AG10803 (cell line): ENCODE results near the gene EIF3A.

Experiments
- DNase-seq: peaks from one replicate; pipeline ENCODE4 v3.0.0; 2010; ENCODE audit warnings: low read depth
- H3K4me3 ChIP-seq: 2 replicates; pipeline ENCODE4 v1.5.1; 2011; ENCODE audit warnings: mild to moderate bottlenecking, low read length, control low read depth
- TF ChIP-seq, protein P1 (sequence below): conservative IDR thresholded peaks from 2 replicates; pipeline ENCODE4 v1.5.1; 2011; ENCODE audit warnings: mild to moderate bottlenecking, low read length, control low read depth, inconsistent platforms

The EIF3A gene

DNA sequence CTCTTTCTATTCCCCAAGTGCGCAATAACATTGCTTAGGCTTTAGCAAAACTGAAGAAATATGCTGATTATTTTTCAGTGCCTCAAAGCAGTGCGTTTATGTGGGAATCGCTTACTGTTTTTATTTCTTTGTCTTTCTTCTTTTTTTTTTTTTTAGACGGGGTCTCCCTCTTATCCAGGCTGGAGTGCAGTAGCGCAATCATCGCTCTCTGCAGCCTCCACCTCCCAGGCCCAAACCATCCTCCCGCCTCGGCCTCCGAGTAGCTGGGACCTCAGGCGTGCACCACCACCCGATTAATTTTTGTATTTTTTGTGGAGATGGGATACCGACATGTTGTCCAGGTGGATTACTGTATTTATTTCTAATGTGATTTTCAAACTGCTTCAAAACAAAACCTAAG, 24.5 kb upstream of the EIF3A start:
- no peak for DNase-seq
- peak overlapping the region; percentile 83 for H3K4me3 ChIP-seq
- TF ChIP-seq, protein P1, sequence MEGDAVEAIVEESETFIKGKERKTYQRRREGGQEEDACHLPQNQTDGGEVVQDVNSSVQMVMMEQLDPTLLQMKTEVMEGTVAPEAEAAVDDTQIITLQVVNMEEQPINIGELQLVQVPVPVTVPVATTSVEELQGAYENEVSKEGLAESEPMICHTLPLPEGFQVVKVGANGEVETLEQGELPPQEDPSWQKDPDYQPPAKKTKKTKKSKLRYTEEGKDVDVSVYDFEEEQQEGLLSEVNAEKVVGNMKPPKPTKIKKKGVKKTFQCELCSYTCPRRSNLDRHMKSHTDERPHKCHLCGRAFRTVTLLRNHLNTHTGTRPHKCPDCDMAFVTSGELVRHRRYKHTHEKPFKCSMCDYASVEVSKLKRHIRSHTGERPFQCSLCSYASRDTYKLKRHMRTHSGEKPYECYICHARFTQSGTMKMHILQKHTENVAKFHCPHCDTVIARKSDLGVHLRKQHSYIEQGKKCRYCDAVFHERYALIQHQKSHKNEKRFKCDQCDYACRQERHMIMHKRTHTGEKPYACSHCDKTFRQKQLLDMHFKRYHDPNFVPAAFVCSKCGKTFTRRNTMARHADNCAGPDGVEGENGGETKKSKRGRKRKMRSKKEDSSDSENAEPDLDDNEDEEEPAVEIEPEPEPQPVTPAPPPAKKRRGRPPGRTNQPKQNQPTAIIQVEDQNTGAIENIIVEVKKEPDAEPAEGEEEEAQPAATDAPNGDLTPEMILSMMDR = no peak

DNA sequence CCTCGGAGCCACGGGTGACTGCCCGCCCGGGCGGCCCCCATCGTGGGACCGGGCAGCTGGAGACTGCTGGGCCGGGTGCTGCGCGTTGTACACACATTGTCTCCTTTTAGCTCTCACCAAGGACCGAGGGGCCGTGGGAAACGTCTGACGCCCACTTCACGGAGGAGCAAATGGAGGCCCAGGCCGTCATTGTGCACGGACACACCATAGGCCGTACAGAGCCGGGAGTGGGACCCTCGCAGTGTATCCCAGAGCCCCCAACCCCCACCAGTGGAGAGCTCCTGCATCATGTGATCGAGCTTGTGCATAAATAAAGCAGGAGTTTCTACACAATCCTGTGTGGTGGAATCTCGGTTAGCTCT, 24.0 kb upstream of the EIF3A start:
- no peak for DNase-seq
- peak overlapping the region; percentile 83 for H3K4me3 ChIP-seq
- TF ChIP-seq, protein P1 = no peak

DNA sequence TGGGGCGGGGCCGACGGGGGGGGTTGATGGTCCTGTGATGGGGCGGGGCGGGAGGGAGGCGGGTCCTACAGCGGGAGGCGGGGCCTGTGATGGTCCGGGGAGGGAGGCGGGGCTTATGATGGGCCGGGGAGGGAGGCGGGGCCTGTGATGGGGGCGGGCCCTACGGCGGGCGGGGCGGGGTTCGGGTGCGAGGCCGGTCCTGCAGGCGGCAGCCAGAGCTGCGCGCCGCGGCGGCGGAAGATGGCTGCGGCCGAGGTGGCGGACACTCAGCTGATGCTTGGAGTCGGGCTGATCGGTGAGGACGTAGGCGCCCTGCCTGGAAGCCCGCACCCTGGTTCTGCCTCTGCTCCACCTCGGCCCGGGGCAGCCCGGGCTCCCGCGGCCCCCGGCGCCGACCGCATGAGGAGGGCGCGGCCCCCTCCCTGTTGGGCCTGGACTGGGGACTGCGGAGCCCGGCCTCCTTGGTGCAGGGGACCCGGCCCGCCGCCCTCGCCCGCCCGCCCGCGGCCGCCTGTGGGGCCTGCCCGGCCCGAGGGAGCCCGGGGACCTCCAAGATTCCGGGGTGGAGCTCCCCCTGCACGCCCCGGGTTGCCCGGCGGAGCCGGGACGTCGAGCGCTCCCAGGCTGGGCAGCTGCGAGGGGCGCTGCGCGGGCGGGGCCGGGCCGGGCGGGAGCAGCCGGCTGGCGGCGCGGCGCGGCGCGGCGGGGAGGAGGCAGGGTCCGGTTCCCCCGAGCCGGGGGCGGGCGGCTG, 23.5 kb upstream of the EIF3A start, which contains the start of gene DENND10:
Gene DENND10, plus strand, starts transcription at position 211 of the 751 bp plus-strand sequence. Its CDS starts 30 bp downstream, at position 241.
- TF ChIP-seq, protein P1 = no peak
- DNase-seq = peak; percentile 76

DNA sequence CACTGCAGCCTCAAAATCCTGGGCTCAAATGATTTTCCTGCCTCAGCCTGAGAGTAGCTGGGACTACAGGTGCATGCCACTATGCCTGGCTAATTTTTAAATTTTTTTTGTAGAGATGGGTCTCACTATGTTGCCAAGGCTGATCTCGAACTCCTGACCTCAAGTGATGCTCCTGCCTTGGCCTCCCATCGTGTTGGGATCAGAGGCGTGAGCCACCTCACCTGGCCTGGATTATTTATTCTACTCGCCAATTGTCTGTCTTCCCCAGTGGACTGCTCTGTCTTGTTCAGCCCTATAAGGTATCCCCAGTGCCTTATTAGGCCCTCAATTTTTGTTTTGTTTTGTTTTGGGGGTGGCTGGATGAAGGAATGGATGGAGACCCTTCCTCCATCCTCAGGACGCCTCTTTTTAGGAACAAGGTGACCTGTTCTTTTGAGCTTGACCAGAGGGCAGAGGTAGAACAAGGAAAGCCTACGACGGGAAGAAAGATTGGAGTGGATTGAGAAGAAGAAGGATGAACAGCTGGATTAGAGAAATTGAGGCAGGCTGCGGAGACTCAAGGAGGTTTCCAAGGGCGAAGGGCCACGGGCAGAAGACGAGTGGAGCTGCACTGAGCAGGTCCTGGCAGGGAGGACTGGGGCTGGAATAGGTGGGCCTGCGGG, 22.8 kb upstream of the EIF3A start:
- TF ChIP-seq, protein P1 = no peak
- H3K4me3 ChIP-seq = no peak overlapping the region
- no peak for DNase-seq

More for the DNA sequence above, 23.5 kb upstream of the EIF3A start, which contains the start of gene DENND10:
- peak within 1 kb of the TSS; percentile 83 for H3K4me3 ChIP-seq

DNA sequence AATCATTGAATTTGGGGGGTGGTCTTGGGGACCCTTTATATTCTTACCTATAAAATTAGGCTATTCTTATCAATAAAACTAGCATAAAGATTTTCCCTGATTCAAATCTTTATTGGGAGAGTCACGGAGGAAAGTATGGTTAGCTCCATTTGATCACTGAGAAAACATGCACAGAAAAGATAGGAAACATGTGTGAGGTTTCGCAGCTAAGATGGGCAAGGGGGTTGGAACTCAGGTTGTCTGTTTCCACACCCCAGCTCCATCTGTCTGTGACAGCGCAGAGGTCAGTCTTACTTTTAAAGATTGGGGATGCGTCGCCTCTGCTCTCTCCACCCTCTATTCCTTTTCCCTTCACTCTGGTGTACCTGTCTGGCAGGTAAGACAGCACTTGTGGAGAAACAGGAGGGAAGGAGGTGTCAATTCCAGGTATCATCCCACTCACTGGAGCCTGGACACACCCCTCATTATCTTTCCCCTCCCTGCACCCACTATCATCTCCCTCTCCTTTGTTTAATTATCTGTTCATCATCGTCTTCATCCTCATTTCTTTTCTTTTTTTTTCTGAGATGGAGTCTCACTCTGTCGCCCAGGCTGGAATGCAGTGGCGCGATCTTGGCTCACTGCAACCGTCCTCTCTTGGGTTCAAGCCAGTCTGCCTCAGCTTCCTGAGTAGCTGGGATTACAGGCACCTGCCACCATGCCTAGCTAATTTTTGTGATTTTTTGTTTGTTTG, 20.9 kb upstream of the EIF3A start:
- H3K4me3 ChIP-seq = no peak overlapping the region
- TF ChIP-seq, protein P1 = no peak
- no peak for DNase-seq

DNA sequence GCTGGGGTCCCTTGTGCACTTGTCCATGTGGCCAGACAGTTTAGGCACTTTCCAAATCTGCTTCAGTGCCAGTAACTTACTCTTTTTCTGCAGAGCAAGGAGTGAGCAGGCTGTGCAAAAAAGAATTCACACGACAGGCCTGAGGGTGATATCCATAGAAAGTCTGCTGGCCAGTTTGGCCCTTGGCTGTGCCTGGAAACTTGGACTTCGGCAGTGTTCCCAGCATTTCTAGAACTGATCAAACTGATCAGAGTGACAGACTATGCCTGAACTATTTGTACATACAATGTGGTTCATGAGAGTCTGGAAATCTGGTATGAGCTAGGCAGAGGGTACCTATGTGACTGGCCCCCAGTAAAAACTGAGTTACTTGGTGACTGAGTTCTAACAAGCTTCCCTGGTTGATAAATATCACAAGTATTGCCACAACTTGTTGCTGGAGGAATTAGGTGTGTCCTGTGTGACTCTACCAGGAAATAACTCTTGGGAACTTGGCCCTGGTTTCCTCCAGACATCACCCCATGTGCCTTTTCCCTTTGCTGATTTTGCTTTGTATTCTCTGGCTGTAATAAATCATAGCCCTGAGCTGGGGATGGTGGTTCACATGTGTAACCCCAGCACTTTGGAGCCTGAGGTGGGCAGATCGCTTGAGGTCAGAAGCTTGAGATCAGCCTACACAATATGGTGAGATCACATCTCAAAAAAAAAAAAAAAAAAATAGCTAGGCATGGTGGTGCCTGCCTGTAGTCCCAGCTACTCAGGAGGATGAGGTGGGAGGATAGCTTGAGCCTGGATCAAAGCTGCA, 20.0 kb upstream of the EIF3A start:
- H3K4me3 ChIP-seq = no peak overlapping the region
- TF ChIP-seq, protein P1 = no peak
- DNase-seq = peak; percentile 26
